K562 (cell line): Measurements from ENCODE around the gene ARFRP1. TPM values are rescaled to one million over a fixed set of nuclear protein-coding genes. Genes with fewer than 3 reads are reported as not detected.

ENCODE experiments used
- BCOR ChIP-seq: fragments of 450-650 bp; IDR thresholded peaks from 2 replicates; pipeline ENCODE4 v1.6.1; 2016
- CSDE1 ChIP-seq, 2 experiments: fragments of 450-650 bp; IDR thresholded peaks; 2 replicates each; pipeline ENCODE4 v1.6.1; 2016; ENCODE audit warnings: mild to moderate bottlenecking in 1 of 2
- GTF2A2 ChIP-seq: IDR thresholded peaks from 2 replicates; pipeline ENCODE4 v1.6.1; 2016; ENCODE audit warnings: mild to moderate bottlenecking, missing genetic modification characterization, missing compliant biosample characterization
- RBM14 ChIP-seq: fragments of 200-400 bp; formaldehyde crosslinking; IDR thresholded peaks from 2 replicates; pipeline ENCODE4 v1.6.1; 2018; ENCODE audit warnings: low read depth, mild to moderate bottlenecking, low read length, moderate library complexity, borderline replicate concordance; ENCODE audit not compliant: insufficient read depth
- SIX5 ChIP-seq, 2 experiments: IDR thresholded peaks; 2 replicates each; pipeline ENCODE4 v1.6.1; 2011; ENCODE audit warnings: low read length in 2 of 2, borderline replicate concordance in 1 of 2, low read depth in 1 of 2, mild to moderate bottlenecking in 1 of 2, moderate library complexity in 1 of 2; ENCODE audit not compliant: insufficient read depth in 1 of 2
- SMAD3 ChIP-seq: fragments of 450-650 bp; formaldehyde crosslinking; conservative IDR thresholded peaks from 2 replicates; pipeline ENCODE4 v1.4.0; 2020; ENCODE audit warnings: mild to moderate bottlenecking
- SMARCC2 ChIP-seq: fragments of 450-650 bp; IDR thresholded peaks from 2 replicates; pipeline ENCODE4 v1.6.1; 2017; ENCODE audit warnings: antibody characterized with exemption, moderate library complexity, mild to moderate bottlenecking, low read depth
- TRIM24 ChIP-seq, 2 experiments: fragments of 450-650 bp; IDR thresholded peaks; 2 replicates each; pipeline ENCODE4 v1.6.1; 2016
- ZNF175 ChIP-seq: fragments of 200-800 bp; sonication (Bioruptor generic); IDR thresholded peaks from 2 replicates; pipeline ENCODE4 v1.6.1; 2016; ENCODE audit warnings: low read depth, mild to moderate bottlenecking, missing genetic modification characterization, missing compliant biosample characterization
- ZNF316 ChIP-seq: fragments of 450-650 bp; IDR thresholded peaks from 2 replicates; pipeline ENCODE4 v1.6.1; 2016
- ZNF436 ChIP-seq: fragments of 250-450, 450-650 bp; sonication (Bioruptor Pico); formaldehyde crosslinking; IDR thresholded peaks from 2 replicates; pipeline ENCODE4 v1.7.0; 2020; ENCODE audit warnings: mild to moderate bottlenecking
- ZNF79 ChIP-seq: fragments of 250-450 bp; sonication (Bioruptor Pico); IDR thresholded peaks from 2 replicates; pipeline ENCODE4 v1.4.0; 2020; ENCODE audit warnings: low read depth, mild to moderate bottlenecking, moderate library complexity
- polyA plus RNA-seq, 8 experiments: library from polyadenylated mRNA; depleted of rRNA in 4 of 8; stranded (reverse) in 5 of 8; unstranded in 3 of 8; fragments of >200 nt; fragmentation: Nextera tagmentation in 2 of 8; fragmentation: Illumina TruSeq in 1 of 8; extraction: Ambion mirVana in 2 of 8; extraction: Trizol in 1 of 8; gene quantifications; 2 replicates each; pipeline versions ENCODE4 v1.2.1 to v1.2.3, GENCODE V29; 2011 to 2014; ENCODE audit warnings: inconsistent platforms in 1 of 8, missing spikeins in 1 of 8
- total RNA-seq, 7 experiments: library from RNA; depleted of rRNA in 6 of 7; stranded (reverse); fragments of >200 nt in 6 of 7; fragmentation: Illumina TruSeq in 2 of 7; extraction: Trizol in 2 of 7; gene quantifications; 2 replicates each; pipeline versions ENCODE4 v1.2.1 to v1.2.3, GENCODE V29; 2011 to 2021; ENCODE audit warnings: low replicate concordance in 1 of 7
- TF ChIP-seq, protein P1 (sequence below): fragments of 450-650 bp; IDR thresholded peaks from 2 replicates; pipeline ENCODE4 v1.6.1; 2016; ENCODE audit warnings: borderline replicate concordance
- TF ChIP-seq, protein P2 (sequence below): fragments of 250-450 bp; sonication (Bioruptor Pico); IDR thresholded peaks from 2 replicates; pipeline ENCODE4 v1.8.0; 2021; ENCODE audit warnings: borderline replicate concordance, mild to moderate bottlenecking, moderate library complexity; ENCODE audit not compliant: poor library complexity, severe bottlenecking
- TF ChIP-seq, protein P3 (sequence below): fragments of 450-650 bp; IDR thresholded peaks from 2 replicates; pipeline ENCODE4 v1.6.1; 2016
- TF ChIP-seq, protein P4 (sequence below), 2 experiments: fragments of 450-650 bp; IDR thresholded peaks; 2 replicates each; pipeline ENCODE4 v1.6.1; 2018; ENCODE audit warnings: mild to moderate bottlenecking in 2 of 2, low read depth in 1 of 2; ENCODE audit not compliant: partially characterized antibody in 2 of 2
- TF ChIP-seq, protein P5 (sequence below): fragments of 250-450 bp; sonication (Bioruptor Pico); IDR thresholded peaks from 2 replicates; pipeline ENCODE4 v1.5.0; 2020; ENCODE audit warnings: mild to moderate bottlenecking, borderline replicate concordance

ARFRP1 gene
- total and polyA plus RNA-seq, 9 of the 15 experiments (the other 6 are each of a cell fraction or from before 2014, with no cell fraction given), result 2.2 to 78.9 (median 37.3) TPM

DNA sequence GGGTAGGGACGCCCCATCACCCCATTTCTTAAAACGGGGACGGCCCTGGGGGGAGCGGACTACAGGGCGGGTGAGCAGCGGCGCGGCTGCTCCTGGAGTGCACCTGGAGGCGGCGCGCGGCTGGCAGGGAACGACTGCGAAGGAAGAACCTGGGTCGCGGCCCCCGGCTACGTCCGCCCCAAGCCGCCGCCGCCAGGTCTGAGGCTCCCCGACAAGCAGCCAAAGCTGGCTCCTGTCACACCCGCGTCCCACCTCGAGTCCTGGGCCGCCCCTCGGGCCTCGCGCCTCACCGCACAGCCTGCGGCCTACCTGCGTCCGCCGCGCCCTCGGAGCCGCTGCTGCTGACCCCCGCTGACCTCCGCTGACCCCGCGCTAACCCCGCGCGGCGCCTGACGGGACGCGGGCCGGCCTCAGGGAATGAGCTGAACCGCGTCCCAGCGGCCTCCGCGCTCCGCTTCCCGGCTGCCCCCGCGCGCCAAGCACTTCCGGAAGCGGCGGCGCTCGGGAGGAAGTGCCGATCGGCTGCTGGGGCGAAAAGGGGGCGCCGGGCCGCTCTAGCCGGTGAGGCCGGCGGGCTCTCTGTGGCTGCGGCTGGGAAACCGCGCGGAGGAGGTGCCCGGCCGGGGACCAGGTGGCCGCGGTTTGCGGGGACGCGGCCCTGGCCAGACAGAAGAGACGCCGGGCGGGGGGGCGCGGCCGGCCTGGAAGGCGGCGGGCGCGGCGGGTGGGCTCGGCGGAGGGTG lies at the start of gene ARFRP1, which contains the start of gene ZGPAT (continued):
- no peak for TF ChIP-seq GTF2A2 (tag)
- TF ChIP-seq, protein P1, sequence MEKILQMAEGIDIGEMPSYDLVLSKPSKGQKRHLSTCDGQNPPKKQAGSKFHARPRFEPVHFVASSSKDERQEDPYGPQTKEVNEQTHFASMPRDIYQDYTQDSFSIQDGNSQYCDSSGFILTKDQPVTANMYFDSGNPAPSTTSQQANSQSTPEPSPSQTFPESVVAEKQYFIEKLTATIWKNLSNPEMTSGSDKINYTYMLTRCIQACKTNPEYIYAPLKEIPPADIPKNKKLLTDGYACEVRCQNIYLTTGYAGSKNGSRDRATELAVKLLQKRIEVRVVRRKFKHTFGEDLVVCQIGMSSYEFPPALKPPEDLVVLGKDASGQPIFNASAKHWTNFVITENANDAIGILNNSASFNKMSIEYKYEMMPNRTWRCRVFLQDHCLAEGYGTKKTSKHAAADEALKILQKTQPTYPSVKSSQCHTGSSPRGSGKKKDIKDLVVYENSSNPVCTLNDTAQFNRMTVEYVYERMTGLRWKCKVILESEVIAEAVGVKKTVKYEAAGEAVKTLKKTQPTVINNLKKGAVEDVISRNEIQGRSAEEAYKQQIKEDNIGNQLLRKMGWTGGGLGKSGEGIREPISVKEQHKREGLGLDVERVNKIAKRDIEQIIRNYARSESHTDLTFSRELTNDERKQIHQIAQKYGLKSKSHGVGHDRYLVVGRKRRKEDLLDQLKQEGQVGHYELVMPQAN, result no peak
- TF ChIP-seq ZNF436 (CRISPR knock-in tag), result no peak
- TF ChIP-seq BCOR, result no peak
- TF ChIP-seq SIX5 (IDR thresholded peaks at IDR 0.05; ENCODE audit: borderline replicate concordance in 1 of 2, insufficient read depth in 1 of 2, low read depth in 1 of 2, low read length in 2 of 2), result peak; percentile 42 to 44; a peak in 3 of 4 replicates
- TF ChIP-seq SMARCC2, result no peak
- TF ChIP-seq SMAD3, result no peak
- no peak for TF ChIP-seq RBM14
- TF ChIP-seq CSDE1 (IDR thresholded peaks at IDR 0.05), result no peak
- TF ChIP-seq, protein P2, sequence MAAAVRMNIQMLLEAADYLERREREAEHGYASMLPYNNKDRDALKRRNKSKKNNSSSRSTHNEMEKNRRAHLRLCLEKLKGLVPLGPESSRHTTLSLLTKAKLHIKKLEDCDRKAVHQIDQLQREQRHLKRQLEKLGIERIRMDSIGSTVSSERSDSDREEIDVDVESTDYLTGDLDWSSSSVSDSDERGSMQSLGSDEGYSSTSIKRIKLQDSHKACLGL, result no peak
- TF ChIP-seq, protein P3, sequence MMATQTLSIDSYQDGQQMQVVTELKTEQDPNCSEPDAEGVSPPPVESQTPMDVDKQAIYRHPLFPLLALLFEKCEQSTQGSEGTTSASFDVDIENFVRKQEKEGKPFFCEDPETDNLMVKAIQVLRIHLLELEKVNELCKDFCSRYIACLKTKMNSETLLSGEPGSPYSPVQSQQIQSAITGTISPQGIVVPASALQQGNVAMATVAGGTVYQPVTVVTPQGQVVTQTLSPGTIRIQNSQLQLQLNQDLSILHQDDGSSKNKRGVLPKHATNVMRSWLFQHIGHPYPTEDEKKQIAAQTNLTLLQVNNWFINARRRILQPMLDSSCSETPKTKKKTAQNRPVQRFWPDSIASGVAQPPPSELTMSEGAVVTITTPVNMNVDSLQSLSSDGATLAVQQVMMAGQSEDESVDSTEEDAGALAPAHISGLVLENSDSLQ, result no peak
- 0 out of 2 replicates have a peak, but pooled peaks have one; percentile 82 for TF ChIP-seq ZNF175 (CRISPR knock-in tag)
- TF ChIP-seq, protein P4, sequence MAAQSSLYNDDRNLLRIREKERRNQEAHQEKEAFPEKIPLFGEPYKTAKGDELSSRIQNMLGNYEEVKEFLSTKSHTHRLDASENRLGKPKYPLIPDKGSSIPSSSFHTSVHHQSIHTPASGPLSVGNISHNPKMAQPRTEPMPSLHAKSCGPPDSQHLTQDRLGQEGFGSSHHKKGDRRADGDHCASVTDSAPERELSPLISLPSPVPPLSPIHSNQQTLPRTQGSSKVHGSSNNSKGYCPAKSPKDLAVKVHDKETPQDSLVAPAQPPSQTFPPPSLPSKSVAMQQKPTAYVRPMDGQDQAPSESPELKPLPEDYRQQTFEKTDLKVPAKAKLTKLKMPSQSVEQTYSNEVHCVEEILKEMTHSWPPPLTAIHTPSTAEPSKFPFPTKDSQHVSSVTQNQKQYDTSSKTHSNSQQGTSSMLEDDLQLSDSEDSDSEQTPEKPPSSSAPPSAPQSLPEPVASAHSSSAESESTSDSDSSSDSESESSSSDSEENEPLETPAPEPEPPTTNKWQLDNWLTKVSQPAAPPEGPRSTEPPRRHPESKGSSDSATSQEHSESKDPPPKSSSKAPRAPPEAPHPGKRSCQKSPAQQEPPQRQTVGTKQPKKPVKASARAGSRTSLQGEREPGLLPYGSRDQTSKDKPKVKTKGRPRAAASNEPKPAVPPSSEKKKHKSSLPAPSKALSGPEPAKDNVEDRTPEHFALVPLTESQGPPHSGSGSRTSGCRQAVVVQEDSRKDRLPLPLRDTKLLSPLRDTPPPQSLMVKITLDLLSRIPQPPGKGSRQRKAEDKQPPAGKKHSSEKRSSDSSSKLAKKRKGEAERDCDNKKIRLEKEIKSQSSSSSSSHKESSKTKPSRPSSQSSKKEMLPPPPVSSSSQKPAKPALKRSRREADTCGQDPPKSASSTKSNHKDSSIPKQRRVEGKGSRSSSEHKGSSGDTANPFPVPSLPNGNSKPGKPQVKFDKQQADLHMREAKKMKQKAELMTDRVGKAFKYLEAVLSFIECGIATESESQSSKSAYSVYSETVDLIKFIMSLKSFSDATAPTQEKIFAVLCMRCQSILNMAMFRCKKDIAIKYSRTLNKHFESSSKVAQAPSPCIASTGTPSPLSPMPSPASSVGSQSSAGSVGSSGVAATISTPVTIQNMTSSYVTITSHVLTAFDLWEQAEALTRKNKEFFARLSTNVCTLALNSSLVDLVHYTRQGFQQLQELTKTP (IDR thresholded peaks at IDR 0.05; ENCODE audit: low read depth in 1 of 2, partially characterized antibody in 2 of 2), result peak in 1 of 2 experiments; percentile 93
- 0 out of 4 replicates have a peak, but pooled peaks of 1 of the 2 experiments have one; percentile 30 for TF ChIP-seq TRIM24 (IDR thresholded peaks at IDR 0.05)
- no peak for TF ChIP-seq ZNF316
- TF ChIP-seq, protein P5, sequence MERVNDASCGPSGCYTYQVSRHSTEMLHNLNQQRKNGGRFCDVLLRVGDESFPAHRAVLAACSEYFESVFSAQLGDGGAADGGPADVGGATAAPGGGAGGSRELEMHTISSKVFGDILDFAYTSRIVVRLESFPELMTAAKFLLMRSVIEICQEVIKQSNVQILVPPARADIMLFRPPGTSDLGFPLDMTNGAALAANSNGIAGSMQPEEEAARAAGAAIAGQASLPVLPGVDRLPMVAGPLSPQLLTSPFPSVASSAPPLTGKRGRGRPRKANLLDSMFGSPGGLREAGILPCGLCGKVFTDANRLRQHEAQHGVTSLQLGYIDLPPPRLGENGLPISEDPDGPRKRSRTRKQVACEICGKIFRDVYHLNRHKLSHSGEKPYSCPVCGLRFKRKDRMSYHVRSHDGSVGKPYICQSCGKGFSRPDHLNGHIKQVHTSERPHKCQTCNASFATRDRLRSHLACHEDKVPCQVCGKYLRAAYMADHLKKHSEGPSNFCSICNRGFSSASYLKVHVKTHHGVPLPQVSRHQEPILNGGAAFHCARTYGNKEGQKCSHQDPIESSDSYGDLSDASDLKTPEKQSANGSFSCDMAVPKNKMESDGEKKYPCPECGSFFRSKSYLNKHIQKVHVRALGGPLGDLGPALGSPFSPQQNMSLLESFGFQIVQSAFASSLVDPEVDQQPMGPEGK (CRISPR knock-in tag), result no peak
- no peak for TF ChIP-seq ZNF79 (CRISPR knock-in tag)
